DND-41 (cell line): Measurements from ENCODE around the gene TMEM38A.

Experiments used
- CTCF ChIP-seq: IDR thresholded peaks from 2 replicates; pipeline ENCODE4 v1.5.1; 2012; ENCODE audit warnings: borderline replicate concordance, low read length, moderate library complexity, mild to moderate bottlenecking; ENCODE audit not compliant: poor library complexity, severe bottlenecking; ENCODE audit errors: extremely low read depth
- EZH2 ChIP-seq: IDR thresholded peaks from 3 replicates; pipeline ENCODE4 v1.6.1; 2012; ENCODE audit warnings: borderline replicate concordance, low read depth, mild to moderate bottlenecking, moderate library complexity, low read length, inconsistent platforms; ENCODE audit not compliant: severe bottlenecking

- no peak for TF ChIP-seq CTCF
- TF ChIP-seq EZH2: no peak
These were observed 15.8 kb upstream of the TMEM38A start for GRCh38 chr19:16645140-16645539.
